HG03342 (cell line): ENCODE results near the gene TAF11L5.
"Not testable (repeated sequence)": the region's sequence is repeated elsewhere in the genome, so short reads cannot be mapped to it uniquely, and the experiment has no call there.

Experiments used
- ATAC-seq: cut with Tn5 transposase; IDR thresholded peaks from one replicate; pipeline ENCODE4 v1.9.1; 2021; ENCODE audit warnings: mild to moderate bottlenecking, moderate library complexity; ENCODE audit not compliant: unreplicated experiment

Gene TAF11L5

DNA sequence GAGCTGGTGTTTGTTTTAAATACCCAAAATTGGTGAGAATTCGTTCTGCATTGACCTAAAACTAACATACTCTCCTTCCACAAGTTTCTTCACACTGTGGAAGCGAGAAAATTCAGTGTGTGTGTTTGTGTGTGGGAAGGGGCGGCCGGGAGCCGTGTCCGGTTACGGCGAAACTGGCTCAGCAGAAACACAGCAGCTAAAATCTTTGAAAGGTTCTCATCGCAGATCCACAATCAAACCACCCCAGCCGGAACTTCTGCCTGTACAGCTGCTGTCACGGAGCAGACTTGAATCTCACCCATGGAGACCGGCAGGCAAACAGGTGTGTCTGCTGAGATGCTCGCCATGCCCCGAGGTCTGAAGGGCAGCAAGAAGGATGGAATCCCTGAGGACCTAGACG is at the start of gene TAF11L5:
Gene TAF11L5, plus strand, starts transcription at position 301 of the 400 bp plus-strand sequence.
- not testable (repeated sequence) for ATAC-seq

DNA sequence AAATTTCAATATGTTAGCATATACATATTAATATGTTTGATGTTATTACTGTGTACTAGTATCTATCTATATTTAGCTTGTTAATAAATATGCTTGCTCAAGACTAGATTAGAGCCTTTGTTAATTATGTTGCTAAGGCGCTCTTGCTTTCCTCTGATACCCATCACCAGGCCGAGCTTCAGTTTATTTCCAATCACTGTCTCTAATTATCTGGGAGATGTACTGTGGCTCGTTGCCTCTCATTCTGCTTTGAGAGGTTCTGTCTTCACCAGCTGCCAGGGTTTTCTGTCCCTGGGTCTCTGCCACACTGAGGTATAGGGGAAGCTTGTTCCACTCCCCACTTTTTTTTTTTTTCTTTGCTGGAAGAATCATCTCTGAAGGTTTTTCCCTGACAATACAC is 48.0 kb upstream of the TAF11L5 start:
- ATAC-seq = no peak

DNA sequence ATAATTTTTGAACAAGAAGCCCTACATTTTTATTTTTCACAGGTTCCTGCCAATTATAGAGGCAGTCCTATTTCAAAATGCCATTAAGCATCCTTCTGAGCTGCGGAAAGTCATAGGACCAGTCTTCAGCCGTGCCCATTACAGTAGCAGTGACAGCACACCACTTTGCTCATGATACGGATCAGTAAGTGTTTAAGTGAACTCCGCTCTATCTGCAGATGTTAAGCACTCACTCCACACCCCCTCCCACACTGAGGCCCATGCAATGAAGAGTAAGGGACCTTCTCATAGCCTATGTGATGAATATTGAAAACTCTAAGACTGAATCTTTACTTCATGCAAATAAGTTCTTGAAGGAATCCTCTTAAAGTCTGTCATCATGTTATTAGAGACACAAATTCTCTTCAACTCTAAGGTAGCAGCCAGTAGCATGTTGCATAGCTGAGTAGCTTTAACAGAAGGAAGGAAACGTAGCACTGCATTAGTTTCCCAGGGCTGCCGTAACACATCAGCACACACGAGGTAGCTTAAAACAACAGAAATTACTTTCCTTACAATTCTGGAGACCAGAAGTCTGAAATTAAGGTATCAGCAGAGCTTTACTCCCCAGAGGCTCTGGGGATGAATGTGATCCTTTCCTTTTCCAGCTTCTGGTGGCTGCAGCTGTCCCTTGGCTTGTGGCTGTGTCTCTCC is 47.3 kb upstream of the TAF11L5 start:
- ATAC-seq = no peak

DNA sequence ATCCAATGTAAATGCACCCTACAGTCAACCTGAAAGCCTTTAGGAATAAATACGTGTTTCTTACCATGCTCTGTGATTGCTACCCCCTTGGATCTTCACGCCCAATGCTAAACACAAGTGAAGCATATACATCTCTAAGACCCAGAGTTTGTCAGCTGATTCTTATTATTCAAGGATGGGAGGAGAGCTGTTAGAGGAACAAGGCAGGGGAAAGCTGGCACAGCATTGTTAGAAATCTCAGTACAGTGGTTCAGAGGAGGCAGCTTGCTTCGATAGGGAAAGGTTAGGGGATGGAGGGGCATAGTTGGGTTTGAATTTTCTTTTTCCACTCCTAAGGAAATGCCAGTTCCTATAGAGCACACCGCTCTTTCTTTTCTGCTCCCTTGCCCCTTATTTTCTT is 43.7 kb upstream of the TAF11L5 start:
- ATAC-seq = no peak

DNA sequence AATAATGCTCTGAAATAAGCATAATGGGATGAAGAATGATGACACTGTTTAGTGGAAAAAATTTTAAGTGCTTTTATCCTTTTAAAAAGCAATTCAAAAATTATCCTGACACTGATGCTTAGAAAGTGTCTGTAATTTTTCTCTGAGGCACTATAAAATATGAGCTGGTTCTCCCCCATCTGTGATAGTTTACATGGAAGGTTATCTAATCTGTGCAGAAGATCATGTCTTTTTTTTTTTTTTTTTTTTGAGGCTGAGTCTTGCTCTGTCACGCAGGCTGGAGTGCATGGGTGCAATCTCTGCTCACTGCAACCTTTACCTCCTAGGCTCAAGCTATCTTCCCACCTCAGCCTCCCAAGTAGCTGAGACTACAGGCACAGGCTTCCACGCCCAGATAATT is 42.2 kb upstream of the TAF11L5 start:
- no peak for ATAC-seq

DNA sequence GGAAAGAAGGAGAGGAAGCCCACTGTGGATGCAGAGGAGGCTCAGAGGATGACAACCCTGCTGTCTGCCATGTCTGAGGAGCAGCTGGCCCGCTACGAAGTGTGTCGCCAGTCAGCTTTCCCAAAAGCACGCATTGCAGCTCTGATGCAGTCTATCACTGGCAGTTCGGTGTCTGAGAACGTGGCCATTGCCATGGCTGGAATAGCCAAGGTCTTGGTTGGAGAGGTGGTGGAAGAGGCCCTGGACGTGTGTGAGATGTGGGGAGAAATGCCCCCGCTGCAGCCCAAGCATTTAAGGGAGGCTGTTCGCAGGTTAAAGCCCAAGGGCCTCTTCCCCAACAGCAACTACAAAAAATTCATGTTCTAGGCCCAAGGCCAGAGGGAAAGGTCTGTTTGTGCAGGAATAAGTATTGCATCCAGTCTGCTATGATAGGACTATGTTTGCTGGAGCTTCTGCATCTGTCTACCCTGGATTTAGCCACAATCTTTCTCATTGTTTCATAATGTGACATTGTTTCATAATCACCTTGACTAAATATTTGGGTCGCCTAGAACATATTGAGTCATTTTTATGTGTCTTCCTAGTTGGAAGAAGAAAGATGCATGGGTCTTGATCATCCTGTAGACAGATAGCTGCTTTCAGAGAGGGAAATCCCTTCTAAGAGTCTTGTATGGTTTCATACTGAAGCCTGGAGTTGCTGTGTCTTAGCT is 38.4 kb upstream of the TAF11L5 start:
- not testable (repeated sequence) for ATAC-seq

DNA sequence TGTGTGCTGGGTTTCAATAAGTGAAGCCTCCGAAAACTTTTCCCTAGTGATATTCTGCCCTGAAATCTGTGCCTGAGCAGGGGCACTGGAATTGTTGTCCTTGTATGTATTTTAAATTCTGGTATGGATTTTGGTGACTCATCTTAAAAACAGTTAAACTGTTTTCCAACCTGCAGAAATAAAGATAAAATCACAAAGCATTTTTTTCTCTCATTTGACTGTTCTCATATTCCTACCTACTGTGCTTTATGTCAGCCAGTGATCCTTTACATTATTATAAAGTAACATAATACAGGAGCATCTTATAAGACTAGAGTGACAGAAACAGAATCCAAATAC is 37.9 kb upstream of the TAF11L5 start:
- no peak for ATAC-seq

DNA sequence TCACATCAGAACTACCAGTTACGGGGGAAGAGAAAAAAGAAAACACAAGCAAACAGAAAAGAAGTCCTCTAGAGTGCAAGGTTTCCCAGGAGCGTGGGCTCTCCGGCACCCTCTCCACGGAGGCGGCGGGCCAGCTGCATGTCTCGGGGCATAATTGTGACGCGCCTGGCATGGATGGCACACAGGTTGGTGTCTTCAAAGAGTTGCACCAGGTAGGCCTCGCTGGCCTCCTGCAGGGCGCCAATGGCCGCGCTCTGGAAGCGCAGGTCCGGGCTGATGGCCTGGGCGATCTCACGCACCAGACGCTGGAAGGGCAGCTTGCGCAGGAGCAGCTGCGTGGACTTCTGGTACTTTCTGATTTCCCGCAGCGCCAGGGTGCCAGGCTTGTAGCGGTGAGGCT is 33.8 kb upstream of the TAF11L5 start:
- ATAC-seq = not testable (repeated sequence)

DNA sequence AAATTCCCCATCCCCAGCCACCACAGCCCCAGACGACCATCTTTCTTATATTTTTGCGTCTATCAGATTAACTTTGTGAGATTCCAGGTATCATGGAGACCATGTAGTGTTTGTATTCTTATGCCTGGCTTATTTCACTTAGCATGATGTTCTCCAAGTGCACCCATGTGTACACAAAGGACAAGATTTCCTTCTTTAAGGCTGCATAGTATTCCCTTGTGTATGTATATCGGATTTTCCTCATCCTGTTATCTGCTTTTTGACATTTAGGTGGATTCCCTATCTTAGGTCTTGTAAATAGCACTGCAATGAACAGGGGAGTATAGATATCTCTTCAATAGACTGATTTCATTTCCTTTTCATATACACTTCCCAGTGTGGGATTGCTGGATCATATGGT is 32.3 kb upstream of the TAF11L5 start:
- ATAC-seq = no peak

DNA sequence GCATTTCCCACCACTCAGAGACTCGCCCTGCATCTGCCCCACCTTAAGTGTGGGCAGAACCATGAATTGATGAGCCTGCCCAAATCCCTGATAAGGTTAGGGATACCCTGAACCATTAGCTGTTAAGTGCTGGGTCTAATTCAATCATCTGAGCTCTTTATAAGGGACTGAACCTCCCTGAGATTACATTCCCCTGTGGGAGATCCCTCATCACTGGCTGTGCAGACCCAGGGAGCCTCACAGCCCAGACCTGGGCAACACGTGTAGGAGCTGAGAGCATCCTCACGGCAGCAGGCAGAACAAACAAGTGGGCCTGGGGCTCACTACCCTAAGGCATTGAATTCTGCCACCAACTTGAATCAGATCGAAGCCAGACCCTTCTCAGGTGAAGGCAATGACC is 27.6 kb upstream of the TAF11L5 start:
- no peak for ATAC-seq

DNA sequence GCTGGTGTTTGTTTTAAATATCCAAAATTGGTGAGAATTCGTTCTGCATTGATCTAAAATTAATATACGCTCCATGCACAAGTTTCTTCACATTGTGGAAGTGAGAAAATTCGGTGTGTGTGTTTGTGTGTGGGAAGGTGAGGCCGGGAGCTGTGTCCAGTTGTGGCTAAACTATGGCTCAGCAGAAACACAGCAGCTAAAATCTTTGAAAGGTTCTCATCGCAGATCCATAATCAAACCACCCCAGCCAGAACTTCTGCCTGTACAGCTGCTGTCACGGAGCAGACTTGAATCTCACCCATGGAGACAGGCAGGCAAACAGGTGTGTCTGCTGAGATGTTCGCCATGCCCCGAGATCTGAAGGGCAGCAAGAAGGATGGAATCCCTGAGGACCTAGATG is 27.1 kb upstream of the TAF11L5 start, which contains the start of gene TAF11L2:
Gene TAF11L2, plus strand, starts transcription at position 301 of the 400 bp plus-strand sequence.
- ATAC-seq = not testable (repeated sequence)

DNA sequence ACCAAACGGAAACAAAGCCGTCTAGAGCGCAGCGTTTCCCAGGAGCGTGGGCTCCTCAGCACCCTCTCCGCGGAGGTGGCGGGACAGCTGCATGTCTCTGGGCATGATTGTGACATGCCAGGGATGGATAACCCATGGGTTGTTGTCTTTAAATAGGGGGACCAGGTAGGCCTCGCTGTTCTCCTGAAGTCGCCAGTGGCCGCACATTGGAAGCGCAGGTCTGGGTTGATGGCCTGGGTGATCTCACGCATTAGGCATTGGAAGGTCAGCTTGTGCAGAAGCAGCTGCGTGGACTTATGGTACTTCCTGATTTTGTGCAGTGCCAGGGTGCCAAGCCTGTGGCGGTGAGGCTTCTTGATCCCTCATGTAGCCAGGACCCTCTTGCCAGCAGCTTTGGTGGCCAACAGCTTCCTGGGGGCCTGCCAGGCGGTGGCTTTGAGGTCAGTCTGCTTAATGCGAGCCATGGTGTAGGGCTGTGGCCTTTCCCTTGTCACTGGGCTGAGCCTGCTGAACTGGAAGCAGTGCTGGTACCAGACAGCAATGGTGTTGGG is 13.2 kb upstream of the TAF11L5 start:
- no peak for ATAC-seq

DNA sequence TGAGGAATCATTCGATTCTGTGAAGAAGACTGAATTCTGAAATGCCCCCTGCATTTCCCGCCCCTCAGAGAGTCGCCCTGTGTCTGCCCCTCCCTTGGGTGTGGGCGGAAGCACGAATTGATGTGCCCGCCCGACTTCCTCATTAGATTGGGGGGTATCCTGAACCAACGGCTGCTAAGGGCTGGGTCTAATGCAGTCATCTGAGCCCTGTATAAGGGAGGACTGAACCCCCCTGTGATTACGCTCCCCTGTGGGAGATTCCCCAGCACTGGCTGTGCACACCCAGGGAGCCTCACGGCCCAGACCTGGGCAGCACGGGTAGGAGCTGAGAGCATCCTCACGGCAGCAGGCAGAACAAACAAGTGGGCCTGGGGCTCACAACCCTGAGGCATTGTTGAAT is 7.5 kb upstream of the TAF11L5 start:
- ATAC-seq = not testable (repeated sequence)

DNA sequence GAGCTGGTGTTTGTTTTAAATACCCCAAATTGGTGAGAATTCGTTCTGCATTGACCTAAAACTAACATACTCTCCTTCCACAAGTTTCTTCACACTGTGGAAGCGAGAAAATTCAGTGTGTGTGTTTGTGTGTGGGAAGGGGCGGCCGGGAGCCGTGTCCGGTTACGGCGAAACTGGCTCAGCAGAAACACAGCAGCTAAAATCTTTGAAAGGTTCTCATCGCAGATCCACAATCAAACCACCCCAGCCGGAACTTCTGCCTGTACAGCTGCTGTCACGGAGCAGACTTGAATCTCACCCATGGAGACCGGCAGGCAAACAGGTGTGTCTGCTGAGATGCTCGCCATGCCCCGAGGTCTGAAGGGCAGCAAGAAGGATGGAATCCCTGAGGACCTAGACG is 7.0 kb upstream of the TAF11L5 start, which contains the start of gene TAF11L3:
Gene TAF11L3, plus strand, starts transcription at position 301 of the 400 bp plus-strand sequence.
- ATAC-seq = not testable (repeated sequence)

DNA sequence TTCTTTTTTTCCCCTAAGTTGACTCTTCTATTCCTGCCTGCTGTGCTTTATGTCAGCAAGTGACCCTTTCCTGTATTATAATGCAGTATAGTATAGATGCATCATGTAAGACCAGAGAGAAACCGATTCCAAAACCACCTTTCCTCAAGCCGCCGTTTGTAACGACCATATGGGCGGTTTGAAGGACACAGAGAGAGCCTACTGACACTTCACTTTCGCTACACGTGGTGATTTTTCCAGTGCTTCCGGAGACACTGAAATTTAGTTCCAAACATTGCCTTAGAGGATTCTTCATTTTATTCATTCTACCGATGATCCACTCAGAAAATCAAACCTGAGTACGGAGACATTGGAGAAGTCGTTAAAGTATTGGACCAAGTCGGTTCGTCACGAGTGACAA is 5.5 kb upstream of the TAF11L5 start:
- not testable (repeated sequence) for ATAC-seq

DNA sequence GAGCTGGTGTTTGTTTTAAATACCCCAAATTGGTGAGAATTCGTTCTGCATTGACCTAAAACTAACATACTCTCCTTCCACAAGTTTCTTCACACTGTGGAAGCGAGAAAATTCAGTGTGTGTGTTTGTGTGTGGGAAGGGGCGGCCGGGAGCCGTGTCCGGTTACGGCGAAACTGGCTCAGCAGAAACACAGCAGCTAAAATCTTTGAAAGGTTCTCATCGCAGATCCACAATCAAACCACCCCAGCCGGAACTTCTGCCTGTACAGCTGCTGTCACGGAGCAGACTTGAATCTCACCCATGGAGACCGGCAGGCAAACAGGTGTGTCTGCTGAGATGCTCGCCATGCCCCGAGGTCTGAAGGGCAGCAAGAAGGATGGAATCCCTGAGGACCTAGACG is 3.5 kb upstream of the TAF11L5 start, which contains the start of gene TAF11L4:
Gene TAF11L4, plus strand, starts transcription at position 301 of the 400 bp plus-strand sequence.
- not testable (repeated sequence) for ATAC-seq

DNA sequence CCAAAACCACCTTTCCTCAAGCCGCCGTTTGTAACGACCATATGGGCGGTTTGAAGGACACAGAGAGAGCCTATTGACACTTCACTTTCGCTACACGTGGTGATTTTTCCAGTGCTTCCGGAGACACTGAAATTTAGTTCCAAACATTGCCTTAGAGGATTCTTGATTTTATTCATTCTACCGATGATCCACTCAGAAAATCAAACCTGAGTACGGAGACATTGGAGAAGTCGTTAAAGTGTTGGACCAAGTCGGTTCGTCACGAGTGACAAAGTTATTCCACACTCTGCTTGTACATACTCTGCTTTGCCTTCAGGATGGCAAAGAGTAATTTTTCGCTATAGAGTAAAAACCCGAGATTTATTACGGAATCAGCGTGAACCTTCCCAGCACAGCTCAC is 1.5 kb downstream of the TAF11L5 start:
- ATAC-seq = not testable (repeated sequence)

DNA sequence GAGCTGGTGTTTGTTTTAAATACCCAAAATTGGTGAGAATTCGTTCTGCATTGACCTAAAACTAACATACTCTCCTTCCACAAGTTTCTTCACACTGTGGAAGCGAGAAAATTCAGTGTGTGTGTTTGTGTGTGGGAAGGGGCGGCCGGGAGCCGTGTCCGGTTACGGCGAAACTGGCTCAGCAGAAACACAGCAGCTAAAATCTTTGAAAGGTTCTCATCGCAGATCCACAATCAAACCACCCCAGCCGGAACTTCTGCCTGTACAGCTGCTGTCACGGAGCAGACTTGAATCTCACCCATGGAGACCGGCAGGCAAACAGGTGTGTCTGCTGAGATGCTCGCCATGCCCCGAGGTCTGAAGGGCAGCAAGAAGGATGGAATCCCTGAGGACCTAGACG is 3.3 kb downstream of the TAF11L5 start, which contains the start of gene TAF11L6:
Gene TAF11L6, plus strand, starts transcription at position 301 of the 400 bp plus-strand sequence.
- not testable (repeated sequence) for ATAC-seq
